AG08396 (cell line): ENCODE measurements around the gene PANX2.
"Not testable (repeated sequence)": the region's sequence is repeated elsewhere in the genome, so short reads cannot be mapped to it uniquely, and the experiment has no call there.

Experiments used
- DNase-seq: peaks from one replicate; pipeline ENCODE4 v3.0.0; 2012; ENCODE audit warnings: low spot score, mixed read lengths

PANX2 gene, protein sequence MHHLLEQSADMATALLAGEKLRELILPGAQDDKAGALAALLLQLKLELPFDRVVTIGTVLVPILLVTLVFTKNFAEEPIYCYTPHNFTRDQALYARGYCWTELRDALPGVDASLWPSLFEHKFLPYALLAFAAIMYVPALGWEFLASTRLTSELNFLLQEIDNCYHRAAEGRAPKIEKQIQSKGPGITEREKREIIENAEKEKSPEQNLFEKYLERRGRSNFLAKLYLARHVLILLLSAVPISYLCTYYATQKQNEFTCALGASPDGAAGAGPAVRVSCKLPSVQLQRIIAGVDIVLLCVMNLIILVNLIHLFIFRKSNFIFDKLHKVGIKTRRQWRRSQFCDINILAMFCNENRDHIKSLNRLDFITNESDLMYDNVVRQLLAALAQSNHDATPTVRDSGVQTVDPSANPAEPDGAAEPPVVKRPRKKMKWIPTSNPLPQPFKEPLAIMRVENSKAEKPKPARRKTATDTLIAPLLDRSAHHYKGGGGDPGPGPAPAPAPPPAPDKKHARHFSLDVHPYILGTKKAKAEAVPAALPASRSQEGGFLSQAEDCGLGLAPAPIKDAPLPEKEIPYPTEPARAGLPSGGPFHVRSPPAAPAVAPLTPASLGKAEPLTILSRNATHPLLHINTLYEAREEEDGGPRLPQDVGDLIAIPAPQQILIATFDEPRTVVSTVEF

DNA sequence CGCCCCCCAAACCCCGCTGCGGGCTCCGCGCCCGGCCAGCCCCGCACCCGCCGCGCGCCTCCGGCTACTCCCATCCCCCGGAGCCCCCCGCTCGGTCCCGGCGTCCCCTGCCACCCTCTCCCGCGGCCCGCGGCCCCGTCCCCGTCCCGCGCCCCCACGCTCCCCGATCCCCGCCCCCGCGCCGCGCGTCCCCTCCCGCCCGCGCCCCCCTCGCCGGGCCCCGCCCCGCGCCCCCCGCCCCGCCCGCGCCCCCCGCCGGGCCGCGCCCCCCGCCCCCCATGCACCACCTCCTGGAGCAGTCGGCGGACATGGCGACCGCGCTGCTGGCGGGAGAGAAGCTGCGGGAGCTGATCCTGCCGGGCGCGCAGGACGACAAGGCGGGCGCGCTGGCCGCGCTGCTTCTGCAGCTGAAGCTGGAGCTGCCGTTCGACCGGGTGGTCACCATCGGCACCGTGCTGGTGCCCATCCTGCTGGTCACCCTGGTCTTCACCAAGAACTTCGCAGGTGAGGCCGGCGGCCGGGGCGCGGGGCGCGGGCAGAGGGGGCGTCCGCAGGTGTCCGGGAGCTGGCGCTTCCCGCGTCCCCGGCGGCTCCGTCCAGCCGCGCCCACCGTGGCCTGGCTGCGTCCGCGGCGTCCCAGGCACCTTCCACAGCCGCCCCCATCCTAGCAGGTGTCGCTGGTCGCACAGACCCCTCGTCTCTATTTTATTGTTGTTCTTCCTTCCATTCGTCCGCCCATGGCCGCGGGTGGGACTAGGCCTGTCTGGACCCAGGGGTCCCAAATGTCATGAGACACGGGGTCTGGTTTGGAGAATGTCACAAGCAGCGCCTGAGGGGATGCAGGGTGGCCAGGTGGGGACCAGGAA is at the start of gene PANX2:
PANX2 (plus strand) TSS at position 279 of the 866 bp plus-strand sequence; CDS start at position 279, 0 bp downstream.
- DNase-seq, result no peak

DNA sequence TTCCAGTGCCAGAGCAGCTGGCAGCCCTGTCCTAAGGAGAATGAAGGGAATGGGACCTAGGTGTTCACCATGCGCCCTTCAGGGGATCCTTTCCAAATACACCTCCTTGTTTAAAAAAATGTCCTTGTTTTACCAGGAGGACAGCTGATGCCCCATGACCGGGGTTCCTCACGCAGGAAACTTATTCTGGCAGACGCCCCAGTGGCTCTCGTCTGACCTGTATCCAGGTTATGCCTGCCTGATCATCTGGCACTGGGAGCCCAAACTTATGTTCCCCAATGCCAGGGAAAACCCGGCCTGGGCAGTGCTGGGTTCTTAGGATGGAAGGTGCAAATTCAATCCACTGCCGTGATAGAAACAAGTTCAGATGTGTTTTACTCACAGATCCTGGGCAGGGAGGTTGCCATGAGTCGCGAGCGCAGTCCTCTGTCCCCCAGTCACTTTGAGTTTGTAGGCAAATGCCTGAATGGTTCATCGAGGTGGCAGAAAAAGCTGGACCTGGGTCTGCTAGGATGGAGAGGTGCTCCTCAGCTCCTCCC is 49.3 kb upstream of the PANX2 start:
- no peak for DNase-seq

DNA sequence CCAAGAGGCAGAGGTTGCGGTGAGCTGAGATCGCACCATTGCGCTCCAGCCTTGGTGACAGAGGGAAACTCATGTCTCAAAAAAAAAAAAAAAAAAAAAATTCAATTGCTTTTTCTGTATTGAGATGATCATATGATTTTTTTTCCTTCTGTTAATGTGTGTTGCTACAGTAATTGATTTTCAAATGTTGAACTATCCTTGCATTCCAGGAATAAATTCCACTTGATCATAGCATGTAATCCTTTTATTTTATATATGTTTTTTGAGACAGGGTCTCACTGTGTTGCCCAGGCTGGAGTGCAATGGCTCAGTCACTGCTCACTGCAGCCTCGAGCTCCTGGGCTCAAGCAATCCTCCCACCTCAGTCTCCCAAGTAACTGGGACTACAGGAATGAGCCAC is 47.4 kb upstream of the PANX2 start:
- no peak for DNase-seq

DNA sequence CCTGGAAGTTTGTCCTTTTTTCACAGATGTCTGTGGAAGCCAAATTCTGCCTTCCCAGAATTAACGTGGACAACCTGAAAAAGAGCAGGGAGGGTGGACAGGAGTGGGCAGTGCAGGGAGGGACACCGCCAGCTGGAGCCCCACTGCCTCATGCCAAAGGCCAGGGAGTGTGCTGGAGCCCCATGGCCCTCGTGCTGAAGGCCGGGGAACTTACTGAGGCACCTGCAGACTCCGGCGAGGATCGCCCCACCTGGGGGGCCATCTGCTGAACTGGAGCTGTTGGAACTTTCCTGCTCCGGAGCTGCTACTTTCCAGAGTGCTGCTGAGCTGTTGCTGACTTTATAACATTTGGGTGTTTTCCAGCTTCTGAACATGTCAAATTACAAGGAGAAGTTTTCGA is 45.5 kb upstream of the PANX2 start:
- DNase-seq, result no peak

DNA sequence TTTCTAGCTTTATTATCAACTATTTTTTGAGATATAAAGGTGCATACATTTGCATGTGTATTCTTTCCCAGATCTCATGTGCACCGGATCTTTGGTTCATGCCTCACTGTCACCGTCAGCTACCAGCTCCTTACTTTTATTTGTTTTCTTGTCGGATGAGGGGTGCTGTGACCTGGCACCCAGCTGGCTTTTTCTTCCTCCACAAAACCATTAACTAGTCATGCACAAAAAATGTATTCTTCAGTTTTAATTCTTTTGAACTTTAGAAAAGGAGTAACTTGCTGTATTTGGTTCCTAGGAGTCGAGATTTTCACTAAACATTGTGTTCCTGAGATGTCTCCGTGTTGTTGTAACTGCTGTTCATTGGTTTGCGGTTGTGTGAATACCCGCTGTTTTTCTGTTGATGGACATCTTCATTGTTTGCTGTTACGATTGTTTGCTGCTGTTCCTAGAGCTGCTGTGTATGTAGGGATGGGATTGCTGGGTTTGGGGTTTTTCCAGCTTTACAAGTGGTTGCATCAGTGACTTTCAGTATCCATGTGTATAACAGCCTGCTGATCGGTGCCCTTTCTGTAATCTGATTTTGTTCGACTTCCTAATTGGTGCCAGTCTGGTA is 41.3 kb upstream of the PANX2 start:
- no peak for DNase-seq

DNA sequence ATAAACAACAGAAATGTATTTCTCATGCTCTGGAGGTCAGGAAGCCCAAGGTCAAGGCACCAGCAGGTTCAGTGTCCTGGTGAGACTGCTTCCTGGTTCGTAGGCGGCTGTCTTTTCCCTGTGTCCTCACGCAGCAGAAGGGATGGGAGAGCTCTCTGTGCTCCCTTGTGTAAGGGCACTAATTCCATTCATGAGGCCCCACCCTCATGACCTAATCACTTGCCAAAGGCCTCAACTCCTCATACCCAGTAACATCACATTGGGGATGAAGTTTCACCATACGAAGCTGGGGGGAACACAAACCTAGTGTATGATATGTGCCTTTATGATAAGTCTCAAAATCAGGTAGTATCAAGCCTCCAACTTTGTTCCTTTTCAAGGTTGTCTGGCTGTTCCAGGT is 38.6 kb upstream of the PANX2 start:
- no peak for DNase-seq

DNA sequence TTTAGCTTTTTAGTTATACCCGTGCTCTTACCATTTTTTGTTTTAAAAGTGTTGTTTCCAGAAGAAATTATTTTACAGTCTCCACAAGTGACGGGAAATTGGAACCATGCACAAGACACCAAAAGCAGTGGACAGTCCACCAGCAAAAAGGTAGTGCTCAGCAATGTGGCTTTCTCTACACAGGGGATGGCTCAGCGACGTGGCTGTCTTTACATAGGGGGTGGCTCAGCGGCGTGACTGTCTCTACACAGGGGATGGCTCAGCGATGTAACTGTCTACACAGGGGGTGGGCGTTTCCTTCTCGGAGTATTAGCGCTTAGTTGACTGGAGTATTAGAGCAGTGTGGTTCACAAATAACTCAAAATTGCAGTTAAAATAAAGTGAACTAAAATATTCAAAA is 36.0 kb upstream of the PANX2 start:
- no peak for DNase-seq

DNA sequence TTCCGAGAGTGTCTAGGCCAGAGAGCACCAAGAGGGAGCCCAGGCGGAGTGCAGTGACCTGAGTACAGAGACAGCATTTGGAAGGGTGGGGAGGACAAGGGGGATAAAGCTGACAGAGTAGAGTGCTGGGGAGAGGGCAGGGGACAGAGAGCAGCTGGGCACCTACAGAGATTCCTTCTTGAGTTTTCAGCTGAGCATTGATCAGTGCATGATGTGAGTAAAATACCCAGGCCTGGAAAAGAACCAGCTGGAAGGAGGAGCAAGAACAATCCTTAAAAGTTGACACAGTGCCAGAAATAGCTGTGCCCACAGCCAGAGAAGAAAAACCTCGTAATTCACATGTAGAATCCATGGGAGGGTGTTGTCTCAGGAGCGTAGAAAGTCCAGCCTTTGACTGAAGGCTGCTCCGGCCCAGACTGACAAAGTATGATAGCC is 33.9 kb upstream of the PANX2 start:
- DNase-seq, result no peak

DNA sequence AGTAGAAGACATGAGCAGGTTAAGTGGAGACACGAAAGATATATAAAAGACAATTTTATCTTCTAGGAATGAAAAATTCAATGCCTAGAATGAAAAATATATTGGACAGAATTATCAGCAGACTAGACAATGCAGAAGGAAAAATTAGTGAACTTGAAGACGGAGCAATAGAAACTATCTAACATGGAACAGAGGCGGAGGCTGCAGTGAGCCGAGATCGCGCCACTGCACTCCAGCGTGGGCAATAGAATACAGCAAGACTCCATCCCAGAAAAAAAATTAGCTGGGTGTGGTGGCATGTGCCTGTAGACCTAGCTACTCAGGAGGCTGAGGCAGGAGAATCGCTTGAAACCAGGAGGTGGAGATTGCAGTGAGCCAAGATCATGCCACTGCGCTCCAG is 33.3 kb upstream of the PANX2 start:
- DNase-seq, result not testable (repeated sequence)

DNA sequence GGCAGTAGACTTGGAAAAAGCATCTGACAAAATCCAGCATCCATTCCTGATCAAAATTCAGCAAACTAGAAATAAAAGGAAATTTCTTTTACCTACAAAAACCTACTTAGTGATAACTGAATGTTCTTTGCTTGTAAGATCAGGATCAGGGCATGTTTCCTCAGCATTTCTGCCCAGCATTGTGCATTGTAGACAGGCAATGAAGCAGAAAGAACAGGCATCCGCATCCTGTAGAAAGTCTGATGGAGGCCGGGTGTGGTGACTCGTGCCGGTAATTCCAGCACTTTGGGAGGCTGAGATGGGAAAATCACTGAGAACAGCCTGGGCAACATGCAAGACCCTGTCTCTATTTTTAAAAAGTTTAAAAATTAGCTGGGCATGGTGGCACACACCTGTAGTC is 32.5 kb upstream of the PANX2 start:
- no peak for DNase-seq

DNA sequence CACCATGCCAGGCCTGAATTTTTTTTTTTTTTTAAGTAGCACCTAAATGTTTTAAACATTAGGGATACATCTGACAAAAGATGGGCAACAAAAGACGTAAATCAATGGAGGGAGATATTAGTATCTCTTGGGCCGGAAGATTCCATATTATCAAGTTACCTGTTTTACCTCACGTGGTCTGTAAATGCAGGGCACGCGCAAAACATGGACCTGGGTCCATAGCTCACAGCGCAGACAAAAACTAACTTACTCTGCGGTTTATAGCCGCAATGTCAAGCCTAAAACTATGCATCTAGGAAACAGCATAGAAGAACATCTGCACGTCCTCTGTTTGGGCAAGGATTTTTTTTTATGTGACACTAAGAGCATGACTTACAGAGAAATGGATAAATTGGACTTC is 31.5 kb upstream of the PANX2 start:
- no peak for DNase-seq

DNA sequence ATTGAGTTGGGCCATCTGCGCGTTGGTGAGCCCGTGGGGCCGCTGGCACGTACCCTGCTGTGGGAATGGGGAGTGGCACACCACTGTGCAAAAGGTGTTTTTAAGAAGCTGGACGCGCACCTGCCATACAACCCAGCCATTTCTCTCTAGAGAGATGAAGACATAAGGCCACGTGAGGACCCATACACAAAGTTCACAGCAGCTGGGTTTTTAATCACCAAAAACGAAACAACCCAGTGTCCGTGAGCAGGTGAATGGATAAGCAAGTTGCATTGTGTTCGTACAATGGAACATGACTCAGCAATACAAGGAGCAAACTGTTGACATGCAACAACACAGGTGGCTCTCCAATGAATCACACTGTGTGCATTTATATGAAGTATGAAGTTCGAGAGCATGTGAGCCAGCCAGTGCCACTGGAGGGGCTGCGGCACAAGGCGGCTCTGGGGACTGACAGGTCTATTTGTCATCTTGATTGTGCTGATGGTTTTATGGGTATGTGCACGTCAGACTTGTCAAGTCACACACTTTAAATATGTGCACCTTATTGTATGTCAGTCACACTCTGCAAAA is 30.6 kb upstream of the PANX2 start:
- DNase-seq, result no peak

DNA sequence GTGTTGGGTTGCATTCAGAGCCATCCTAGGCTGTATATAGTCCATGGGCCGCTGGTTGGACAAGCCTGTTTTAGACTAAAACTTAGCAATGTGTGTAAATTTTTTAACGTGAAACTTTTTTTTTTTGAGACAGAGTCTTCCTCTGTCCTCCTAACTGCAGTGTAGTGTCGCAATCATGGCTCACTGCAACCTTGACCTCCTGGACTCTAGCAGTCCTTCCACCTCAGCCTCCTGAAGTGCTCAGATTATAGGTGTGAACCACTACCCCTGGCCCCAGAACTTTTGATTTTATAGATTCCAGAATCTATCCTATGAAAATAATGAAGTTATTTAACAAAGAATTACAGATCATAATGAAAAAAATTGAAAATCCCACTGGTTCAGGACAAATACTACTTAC is 29.9 kb upstream of the PANX2 start:
- no peak for DNase-seq

DNA sequence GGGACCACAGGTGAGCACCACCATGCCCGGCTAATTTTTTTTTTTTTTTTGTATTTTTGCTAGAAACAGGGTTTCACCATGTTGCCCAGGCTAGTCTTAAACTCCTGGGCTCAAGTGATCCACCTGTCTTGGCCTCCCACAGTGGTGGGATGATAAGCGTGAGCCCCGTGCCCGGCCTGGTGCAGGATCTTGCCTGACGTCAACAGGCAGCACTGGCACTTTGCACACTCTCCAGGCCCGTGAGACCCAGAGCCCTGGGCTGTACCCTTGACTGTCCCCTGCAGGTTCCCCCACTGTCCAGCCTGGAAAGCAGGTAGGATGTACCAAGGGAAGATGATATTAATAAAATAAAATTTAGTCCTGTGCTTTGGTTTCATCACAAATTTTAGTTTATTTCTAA is 29.1 kb upstream of the PANX2 start:
- DNase-seq, result no peak

DNA sequence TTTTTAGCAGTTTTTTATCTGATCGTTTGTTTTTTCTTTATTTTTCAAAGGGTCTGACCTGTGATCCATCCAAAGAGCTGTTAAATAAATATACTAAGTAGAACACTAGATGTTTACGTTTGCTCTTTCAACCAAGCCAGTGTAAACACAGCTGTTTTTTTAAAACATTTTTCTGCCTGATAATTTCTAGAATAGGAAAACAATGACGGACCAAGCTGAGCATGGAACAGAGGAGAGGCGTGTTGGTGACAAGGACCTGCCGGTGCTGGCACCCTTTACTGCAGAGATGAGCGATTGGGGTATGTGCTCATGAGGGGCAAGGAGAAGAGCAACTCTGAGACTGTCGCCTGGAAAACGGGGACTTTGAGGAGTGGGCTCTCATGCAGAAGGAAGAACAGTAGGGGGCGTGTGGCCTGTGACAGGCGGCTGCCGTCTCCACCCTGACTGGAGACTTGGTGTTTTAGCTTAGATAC is 28.6 kb upstream of the PANX2 start:
- DNase-seq, result no peak

DNA sequence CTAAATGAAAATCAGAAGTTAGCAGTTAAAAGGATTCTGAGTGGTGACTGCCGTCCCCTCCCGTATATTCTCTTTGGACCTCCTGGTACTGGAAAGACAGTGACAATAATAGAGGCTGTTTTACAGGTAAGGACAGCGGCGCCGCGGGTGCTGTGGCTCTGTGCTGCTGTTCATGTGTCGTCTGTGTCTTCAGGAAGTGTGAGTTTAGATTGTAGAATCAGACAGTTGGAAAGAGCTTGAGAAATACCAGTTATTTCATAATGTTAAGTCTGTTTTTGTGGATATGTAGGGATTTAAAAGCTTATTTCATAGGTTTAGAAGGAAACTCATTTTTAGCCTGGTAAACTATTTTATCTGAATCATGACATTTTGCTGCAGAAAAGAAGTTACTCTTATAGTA is 27.4 kb upstream of the PANX2 start:
- no peak for DNase-seq

DNA sequence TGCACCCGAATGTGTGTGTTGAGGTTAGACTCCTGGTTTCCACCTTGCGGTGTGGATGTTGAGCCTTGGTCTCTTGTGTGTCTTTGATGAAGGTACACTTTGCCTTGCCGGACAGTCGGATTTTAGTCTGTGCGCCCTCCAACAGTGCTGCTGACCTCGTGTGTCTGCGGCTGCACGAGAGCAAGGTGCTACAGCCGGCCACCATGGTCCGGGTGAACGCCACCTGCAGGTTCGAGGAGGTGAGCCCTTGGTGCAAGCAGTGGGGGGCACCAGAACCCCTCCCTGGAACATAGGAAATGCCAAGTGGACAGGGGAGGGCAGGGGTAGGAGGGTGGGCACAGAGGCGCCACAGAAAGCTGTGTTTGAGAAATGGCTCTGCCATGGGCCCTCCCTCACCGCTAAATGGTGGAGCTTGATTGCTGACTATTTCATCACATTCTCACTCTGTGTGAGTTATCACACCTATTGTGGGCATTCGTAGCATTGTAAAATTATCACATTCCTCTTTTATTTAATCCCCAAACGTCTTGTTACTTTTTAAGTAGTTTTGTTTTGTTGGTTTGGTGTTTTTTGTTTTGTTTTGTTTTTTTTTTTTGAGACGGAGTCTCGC is 26.4 kb upstream of the PANX2 start:
- DNase-seq, result no peak

DNA sequence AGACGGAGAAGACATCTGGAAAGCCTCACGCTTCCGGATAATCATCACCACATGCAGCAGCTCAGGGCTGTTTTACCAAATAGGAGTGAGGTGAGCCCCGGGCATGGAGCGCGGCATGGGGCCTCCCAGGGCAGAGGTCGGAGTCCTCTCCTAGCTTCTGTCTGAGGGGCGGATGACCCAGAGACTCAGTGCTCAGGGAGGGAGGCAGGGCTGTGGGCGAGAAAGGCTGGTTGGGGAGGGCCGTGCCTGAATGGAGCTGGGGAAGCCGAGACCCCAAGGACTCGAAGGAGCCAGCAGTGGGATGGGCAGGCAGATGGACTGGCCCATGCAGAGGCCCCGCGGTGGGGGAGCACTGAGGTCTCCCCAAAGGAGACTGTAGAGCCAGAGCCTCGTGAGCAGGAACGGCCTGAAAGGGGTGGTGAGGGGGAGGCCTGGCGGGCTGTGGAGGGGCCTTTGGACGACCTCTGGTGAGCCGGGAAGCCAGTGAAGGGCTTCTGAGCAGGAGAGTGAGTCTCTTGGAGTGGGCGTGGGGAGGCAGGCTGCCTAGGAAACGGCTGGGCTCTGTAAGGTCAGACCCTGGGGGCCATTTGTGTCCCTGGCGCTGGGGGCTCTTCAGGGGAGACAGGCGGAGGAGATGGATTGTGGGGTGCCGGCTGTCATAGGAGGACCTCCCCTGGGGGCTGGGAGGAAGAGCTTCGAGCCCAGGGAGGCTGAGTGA is 24.7 kb upstream of the PANX2 start:
- DNase-seq, result peak; percentile 3

DNA sequence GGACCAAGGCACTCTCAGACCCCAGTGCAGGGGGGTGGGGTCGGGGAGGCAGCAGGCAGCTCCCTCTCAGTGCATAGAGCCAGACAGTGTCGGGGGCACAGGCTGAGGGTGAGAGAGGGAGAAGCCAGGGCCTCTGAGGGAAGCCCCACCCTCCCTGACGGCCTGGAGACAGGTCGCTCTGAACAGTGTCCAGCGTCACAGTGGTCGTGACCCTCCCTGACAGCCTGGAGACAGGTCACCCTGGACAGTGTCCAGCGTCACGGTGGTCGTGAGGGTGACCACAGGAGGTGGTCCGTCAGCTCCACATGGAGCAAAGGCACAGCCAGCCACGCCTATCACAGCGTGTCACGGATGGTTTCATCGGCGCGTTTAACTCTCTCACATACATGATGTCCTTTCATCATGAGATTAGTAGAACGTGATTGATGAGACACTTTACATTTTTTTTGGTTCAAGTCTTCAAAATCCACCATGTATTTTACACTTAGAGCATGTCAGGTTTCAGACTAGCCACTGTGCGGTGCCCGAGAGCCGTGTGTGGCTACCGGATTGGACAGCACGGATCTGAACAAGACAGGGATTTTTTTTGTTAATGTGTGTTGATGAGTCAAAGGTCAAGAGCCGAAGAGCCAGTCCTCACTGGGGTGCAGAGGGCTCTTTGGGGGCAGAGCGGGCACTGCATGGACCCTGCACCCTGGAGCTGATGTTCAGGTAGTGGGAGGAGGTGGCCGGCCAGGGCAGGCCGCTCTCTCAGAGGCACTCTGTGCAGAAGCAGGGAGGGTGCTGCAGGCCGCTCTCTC is 23.9 kb upstream of the PANX2 start:
- DNase-seq, result peak; percentile 78
